Astrocyte of the spinal cord (primary cell): Measurements from ENCODE around the gene MBOAT7.
"Not testable (repeated sequence)": the region's sequence is repeated elsewhere in the genome, so short reads cannot be mapped to it uniquely, and the experiment has no call there.

Experiments
- DNase-seq: peaks from one replicate; pipeline ENCODE4 v3.0.0; 2011; ENCODE audit warnings: low read depth, low spot score
- H3K4me3 ChIP-seq: 2 replicates; pipeline ENCODE4 v1.5.1; 2011; ENCODE audit warnings: low read depth, mild to moderate bottlenecking, low read length, moderate library complexity
- in situ Hi-C: cut with HindIII; loops from 2 replicates; pipeline ENCODE4 v1.10.0; 2017; ENCODE audit warnings: low sequenced_read_pairs
- TF ChIP-seq, protein P1 (sequence below): IDR thresholded peaks from 2 replicates; pipeline ENCODE4 v1.5.1; 2012; ENCODE audit warnings: low read depth, mild to moderate bottlenecking, low read length, inconsistent platforms

Gene MBOAT7

DNA sequence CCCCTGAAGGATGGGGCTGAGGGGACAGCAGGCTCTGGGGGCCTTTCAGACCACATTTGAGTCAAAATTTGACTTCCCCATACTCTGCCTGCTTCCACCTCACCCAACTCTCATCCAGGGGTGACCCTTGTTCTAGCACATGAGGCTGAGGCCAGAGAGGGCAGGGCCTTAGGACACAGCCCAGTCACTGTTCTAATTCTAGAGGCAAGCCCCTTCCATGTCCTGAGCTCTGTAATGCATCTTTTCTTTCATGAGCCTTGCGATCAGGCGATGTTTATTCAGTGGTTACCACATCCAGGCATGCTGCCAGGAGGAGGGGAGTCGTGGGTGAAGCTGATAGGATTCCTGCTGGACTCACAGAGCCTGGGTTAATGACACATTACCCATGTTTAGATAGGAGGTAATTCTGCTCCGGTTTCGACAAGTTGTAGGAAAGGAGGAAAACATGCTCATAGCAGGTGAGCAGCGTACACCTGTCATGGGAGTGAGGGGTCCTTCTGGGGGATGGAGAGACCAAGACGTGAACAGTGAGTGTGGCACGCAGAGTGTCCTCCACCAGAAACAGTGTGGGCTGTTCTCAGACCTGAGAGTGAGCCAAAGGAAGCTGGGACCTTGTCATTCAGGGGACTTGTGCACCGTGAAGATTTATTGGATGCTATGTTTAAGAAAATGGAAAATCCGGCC, 20.6 kb upstream of the MBOAT7 start:
- DNase-seq: peak; percentile 98
- TF ChIP-seq, protein P1, sequence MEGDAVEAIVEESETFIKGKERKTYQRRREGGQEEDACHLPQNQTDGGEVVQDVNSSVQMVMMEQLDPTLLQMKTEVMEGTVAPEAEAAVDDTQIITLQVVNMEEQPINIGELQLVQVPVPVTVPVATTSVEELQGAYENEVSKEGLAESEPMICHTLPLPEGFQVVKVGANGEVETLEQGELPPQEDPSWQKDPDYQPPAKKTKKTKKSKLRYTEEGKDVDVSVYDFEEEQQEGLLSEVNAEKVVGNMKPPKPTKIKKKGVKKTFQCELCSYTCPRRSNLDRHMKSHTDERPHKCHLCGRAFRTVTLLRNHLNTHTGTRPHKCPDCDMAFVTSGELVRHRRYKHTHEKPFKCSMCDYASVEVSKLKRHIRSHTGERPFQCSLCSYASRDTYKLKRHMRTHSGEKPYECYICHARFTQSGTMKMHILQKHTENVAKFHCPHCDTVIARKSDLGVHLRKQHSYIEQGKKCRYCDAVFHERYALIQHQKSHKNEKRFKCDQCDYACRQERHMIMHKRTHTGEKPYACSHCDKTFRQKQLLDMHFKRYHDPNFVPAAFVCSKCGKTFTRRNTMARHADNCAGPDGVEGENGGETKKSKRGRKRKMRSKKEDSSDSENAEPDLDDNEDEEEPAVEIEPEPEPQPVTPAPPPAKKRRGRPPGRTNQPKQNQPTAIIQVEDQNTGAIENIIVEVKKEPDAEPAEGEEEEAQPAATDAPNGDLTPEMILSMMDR: no peak
- H3K4me3 ChIP-seq: no peak overlapping the region
- in situ Hi-C loops: no loop called here

DNA sequence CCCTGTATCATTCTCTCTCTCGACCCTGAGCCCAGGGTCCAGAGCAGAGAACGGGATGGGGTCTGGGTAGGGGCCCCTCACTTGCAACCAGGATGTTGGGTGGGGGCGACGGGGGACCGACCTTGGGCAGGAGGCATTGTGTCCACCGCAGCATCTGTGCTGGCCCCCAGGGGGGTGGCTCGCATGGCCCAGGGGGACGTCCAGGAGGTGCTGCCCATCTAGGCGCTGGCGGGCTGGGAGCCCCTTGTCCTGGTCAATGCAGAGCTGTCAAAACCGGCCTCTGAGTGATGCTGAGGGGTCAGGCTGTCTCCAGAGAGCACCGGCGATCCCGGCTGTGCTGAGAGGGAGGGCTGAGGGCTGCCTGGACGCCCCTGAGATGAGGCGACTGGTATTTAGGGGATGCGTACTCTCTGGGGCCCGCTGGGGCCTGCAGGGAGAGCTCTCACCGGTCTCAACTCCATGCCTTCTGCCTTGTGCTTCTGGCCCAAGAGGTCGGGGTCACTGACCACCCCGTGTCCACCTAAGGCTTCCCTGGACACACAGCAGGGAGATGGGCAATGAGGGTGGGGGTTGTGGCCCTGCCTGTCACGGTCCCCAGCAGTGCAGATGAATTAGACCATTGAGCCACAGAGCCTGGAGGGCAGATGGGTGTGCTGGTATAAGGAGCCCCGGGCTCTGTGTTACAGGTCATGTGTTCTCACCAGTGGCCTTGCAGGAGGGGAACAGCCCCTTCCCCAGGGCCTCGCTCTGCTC, 19.9 kb upstream of the MBOAT7 start:
- TF ChIP-seq, protein P1: no peak
- DNase-seq: no peak
- in situ Hi-C loops: no loop called here
- no peak overlapping the region for H3K4me3 ChIP-seq

DNA sequence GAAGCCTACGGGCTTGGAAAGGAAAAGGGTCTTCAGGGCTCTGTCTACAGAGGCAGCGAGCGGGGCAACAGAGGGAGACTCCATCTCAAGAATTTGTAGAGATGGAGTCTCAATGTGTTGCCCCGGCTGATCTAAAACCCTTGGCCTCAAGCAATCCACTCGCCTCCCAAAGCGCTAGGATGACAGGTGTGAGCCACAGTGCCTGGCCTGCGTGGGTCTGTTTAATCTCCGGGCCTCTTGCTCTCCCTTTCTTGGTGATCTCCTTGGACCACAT, 19.3 kb upstream of the MBOAT7 start:
- no peak overlapping the region for H3K4me3 ChIP-seq
- TF ChIP-seq, protein P1: no peak
- in situ Hi-C loops: no loop called here
- no peak for DNase-seq

DNA sequence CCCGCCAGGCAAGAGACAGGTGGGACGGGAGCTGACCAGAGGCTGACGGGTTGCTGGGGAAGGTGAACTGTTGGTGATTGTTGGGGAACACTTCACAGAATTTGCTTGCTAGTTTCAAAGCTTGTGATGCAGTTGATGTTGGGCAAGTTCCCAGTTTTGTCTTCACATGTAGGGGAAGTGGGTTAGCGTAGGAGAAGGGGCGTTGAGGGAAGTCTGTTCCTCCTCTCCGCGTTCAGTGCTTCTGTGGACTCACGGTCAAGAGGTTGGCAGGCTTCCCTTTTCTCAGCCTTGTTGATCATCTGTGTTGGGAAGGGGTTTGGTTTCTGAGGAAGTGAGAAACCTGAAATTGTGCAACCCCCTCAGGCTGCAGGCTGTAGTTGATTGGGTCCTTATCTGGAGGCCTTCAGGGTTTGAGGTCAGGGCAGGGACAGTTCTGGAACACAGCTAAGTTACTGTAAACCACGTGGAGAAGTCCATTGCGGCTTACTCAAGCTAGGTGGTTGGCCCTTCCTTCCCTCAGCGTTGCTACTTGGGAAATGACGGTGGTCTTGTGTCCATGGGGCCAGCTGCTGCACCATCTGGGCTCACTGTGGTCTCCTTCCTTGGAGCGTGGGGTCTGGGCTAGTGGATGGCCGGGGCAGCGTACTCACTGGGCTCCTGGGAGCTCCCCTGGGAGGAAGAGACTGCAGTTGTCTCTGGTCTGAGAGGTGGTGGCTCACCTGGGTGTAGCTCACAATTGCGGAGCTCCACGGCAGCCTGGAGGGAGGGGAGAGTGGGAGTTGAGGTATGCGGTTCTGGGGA, 18.8 kb upstream of the MBOAT7 start:
- no peak overlapping the region for H3K4me3 ChIP-seq
- DNase-seq: peak; percentile 58
- in situ Hi-C loops: no loop called here
- TF ChIP-seq, protein P1: no peak

DNA sequence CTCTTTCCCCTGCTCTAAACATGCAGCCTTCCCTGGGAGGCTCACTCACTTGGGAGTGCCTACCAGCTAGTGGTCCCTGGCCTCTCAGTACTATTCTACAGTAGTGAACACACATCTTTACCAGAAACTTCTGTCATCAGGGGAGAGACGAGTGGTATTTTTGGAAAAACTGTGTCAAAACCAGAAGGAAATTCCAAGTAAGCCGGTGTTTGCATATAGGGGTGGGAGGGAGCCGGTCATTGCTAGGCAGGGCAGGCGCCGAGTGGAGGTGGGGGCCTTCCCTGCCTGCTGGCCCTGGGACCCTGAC, 18.2 kb upstream of the MBOAT7 start:
- in situ Hi-C loops: no loop called here
- TF ChIP-seq, protein P1: no peak
- no peak overlapping the region for H3K4me3 ChIP-seq
- DNase-seq: no peak

DNA sequence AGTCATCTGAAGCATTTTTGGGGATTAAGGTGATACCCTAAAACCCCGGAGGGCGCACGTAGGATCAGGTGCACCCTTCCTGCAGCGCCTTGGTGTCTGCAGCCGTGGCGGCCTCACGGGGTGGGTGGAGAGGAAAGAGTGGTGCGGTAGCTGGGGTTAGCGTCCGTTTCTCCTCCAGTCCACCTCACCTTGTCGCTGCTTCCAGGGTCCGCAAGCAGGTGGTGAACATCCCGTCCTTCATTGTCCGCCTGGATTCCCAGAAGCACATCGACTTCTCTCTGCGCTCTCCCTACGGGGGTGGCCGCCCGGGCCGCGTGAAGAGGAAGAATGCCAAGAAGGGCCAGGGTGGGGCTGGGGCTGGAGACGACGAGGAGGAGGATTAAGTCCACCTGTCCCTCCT, 17.8 kb upstream of the MBOAT7 start:
- in situ Hi-C loops, DNase-seq, H3K4me3 ChIP-seq: not testable (repeated sequence)

DNA sequence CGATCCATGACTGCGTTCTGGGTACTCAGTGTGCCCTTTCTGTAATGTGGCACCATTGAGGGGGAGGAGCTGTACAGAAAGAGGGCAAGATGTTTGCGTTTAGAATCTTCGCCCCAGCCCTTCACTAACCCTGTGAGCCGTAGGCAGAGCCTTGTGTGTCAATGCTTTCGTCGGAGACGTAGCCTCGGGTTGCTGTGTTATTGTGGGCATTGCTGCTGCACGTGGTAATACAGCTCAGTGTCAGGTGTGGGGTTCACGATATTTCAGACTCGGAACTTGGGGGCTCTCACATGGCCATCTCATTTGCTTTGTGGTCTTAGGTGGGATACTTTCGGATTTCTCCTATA, 17.4 kb upstream of the MBOAT7 start:
- DNase-seq: no peak
- no peak overlapping the region for H3K4me3 ChIP-seq
- TF ChIP-seq, protein P1: no peak
- in situ Hi-C loops: no loop called here
